ENCODE measurements around the gene FHOD3.

DNA sequence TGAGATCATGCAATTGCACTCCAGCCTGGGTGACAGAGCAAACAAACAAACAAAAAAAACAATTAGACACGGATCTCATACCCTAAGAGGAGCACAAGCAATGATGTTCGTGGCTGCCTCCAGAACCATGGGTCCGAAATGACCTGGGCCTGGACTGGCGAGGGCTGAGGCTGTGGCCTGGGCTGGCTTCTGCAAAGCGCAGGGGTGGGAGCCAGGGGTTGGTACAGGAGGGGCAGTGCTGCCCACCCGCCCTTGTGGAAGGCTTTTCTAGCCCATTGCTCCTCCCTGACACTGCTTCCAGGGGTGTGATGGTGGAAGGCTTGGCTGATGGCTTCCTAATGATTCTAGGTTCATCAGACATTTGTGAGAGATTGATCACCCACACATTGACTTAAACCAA, 167.8 kb downstream of the FHOD3 start:
- TF ChIP-seq, protein P1, sequence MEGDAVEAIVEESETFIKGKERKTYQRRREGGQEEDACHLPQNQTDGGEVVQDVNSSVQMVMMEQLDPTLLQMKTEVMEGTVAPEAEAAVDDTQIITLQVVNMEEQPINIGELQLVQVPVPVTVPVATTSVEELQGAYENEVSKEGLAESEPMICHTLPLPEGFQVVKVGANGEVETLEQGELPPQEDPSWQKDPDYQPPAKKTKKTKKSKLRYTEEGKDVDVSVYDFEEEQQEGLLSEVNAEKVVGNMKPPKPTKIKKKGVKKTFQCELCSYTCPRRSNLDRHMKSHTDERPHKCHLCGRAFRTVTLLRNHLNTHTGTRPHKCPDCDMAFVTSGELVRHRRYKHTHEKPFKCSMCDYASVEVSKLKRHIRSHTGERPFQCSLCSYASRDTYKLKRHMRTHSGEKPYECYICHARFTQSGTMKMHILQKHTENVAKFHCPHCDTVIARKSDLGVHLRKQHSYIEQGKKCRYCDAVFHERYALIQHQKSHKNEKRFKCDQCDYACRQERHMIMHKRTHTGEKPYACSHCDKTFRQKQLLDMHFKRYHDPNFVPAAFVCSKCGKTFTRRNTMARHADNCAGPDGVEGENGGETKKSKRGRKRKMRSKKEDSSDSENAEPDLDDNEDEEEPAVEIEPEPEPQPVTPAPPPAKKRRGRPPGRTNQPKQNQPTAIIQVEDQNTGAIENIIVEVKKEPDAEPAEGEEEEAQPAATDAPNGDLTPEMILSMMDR (IDR thresholded peaks at IDR 0.05) = no peak
- TF ChIP-seq POLR2A (IDR thresholded peaks at IDR 0.05; ENCODE audit: low read depth) (no peak), POLR2AphosphoS5 (IDR thresholded peaks at IDR 0.05) (no peak)

All from esophagus muscularis mucosa (tissue), 3 donors.